ENCODE measurements around the gene NRSN2. TPM values are rescaled to one million over a fixed set of nuclear protein-coding genes. Genes with fewer than 3 reads are reported as not detected.
A peak's percentile ranks its signal among the peaks of the same experiment; 100 is the strongest.

NRSN2 gene
- total RNA-seq, 1 experiment from 2014 or later = 22.7 TPM

DNA sequence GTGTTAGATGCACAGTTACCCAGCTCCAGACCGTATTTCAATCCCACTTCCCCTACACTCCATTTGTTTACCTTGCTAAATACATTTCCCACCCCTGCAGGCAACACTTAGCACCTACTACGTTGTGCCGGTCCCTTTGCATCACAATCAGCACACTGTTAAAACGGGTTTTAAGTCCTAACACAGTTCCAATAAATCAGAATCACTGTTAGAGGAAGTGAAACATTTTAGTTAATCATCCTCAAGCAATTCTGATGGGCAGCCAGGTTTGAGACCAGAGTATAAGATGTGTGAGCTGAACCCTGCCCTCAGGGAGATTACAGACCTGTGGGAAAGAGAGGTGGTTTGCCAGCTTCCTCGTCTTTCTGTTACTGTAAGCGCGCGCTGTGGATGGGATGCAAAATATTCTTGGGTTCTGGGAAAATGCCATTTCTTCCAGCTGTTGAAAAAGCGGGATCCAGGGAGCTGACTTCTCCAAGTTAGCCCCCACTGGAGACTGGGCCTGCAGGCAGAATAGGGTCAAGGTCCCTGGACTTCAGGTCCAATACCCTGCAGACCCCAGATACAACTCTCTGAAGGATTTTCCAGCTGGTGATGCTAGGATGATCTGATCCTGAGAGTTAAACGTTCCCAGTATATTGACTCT, 46.4 kb upstream of the NRSN2 start:
- no peak overlapping the region for H2AFZ ChIP-seq (ENCODE audit: low read length)
- H3K27ac ChIP-seq (ENCODE audit: insufficient read length, low read depth, low read length) = peak overlapping the region; percentile 55
- no peak overlapping the region for H2BK12ac ChIP-seq (ENCODE audit: insufficient read length, low read depth, low read length)
- peak overlapping the region; percentile 96 for H3K4me2 ChIP-seq (ENCODE audit: insufficient read depth, insufficient read length, low read length)
- peaks cover 10% of the 10 kb centered on the region; the same call in 1 of the 2 replicates for H3K4me1 ChIP-seq (ENCODE audit: insufficient read depth, low read length)
- H3K23ac ChIP-seq (ENCODE audit: insufficient read length, low read depth, low read length) = no peak overlapping the region
- no peak overlapping the region for H3K14ac ChIP-seq (ENCODE audit: insufficient read depth, low read length)
- H3T11ph ChIP-seq (ENCODE audit: low read length) = no peak overlapping the region
- peaks cover 17% of the 10 kb centered on the region for H3K27me3 Mint-ChIP-seq (ENCODE audit: low read depth)
- peaks cover 0 to 4% of the 10 kb centered on the region in 2 experiments; a peak in 3 of 5 replicates for H3K9me3 Mint-ChIP-seq
- no peak overlapping the region for H2BK20ac ChIP-seq (ENCODE audit: low read depth, low read length, poor library complexity, severe bottlenecking)
- H3K9ac ChIP-seq (ENCODE audit: extremely low read depth, insufficient read length, low read length) = peak overlapping the region; percentile 48
- no peaks in the 10 kb centered on the region for H3K9me3 ChIP-seq (ENCODE audit: control insufficient read depth, low read depth, low read length)
- no peaks in the 10 kb centered on the region for H3K27me3 ChIP-seq (ENCODE audit: insufficient read depth, low read length)
- H4K8ac ChIP-seq (replicated peaks; ENCODE audit: insufficient read length, low read depth, low read length) = no peak overlapping the region
- no peak overlapping the region for H3K56ac ChIP-seq (ENCODE audit: insufficient read length, low read depth, low read length)
- H3K4ac ChIP-seq (ENCODE audit: low read depth, low read length) = no peak overlapping the region
- H4K5ac ChIP-seq (ENCODE audit: insufficient read length, low read depth, low read length) = no peak overlapping the region
- H4K20me1 ChIP-seq (ENCODE audit: control insufficient read depth, insufficient read depth, insufficient read length) = no peaks in the 10 kb centered on the region
- H3K4me3 Mint-ChIP-seq = peak overlapping the region; percentile 95 to 99
- no peak overlapping the region for H3K18ac ChIP-seq (ENCODE audit: insufficient read length, low read depth, low read length)
- H3K27ac Mint-ChIP-seq = peak overlapping the region; percentile 94 to 98 (median 98)
- no peak overlapping the region for H2BK120ac ChIP-seq (ENCODE audit: low read depth, low read length, poor library complexity, severe bottlenecking)
- peaks cover 24% of the 10 kb centered on the region for H3K23me2 ChIP-seq (ENCODE audit: insufficient read length, low read depth, low read length, poor library complexity, severe bottlenecking)
- no peak overlapping the region for H2AK5ac ChIP-seq (ENCODE audit: insufficient read length, low read length)
- H2BK5ac ChIP-seq (ENCODE audit: insufficient read length, low read length) = no peak overlapping the region
- no peaks in the 10 kb centered on the region for H3K79me1 ChIP-seq (ENCODE audit: insufficient read depth, low read depth, low read length, poor library complexity, severe bottlenecking)
- H3K79me2 ChIP-seq (ENCODE audit: insufficient read depth, low read length) = peaks cover 17% of the 10 kb centered on the region; the same call in 1 of the 2 replicates
- no peak overlapping the region for H4K91ac ChIP-seq (ENCODE audit: insufficient read length, low read depth, low read length)
- TF ChIP-seq, protein P1, sequence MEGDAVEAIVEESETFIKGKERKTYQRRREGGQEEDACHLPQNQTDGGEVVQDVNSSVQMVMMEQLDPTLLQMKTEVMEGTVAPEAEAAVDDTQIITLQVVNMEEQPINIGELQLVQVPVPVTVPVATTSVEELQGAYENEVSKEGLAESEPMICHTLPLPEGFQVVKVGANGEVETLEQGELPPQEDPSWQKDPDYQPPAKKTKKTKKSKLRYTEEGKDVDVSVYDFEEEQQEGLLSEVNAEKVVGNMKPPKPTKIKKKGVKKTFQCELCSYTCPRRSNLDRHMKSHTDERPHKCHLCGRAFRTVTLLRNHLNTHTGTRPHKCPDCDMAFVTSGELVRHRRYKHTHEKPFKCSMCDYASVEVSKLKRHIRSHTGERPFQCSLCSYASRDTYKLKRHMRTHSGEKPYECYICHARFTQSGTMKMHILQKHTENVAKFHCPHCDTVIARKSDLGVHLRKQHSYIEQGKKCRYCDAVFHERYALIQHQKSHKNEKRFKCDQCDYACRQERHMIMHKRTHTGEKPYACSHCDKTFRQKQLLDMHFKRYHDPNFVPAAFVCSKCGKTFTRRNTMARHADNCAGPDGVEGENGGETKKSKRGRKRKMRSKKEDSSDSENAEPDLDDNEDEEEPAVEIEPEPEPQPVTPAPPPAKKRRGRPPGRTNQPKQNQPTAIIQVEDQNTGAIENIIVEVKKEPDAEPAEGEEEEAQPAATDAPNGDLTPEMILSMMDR (conservative IDR thresholded peaks at IDR 0.05) = no peak
- DNase-seq = peak; percentile 50
- WGBS (ENCODE audit: extremely low coverage, insufficient read length, low lambda C conversion rate) = no CpG with 5 or more reads among the region's 10 CpGs
- H3K36me3 Mint-ChIP-seq (ENCODE audit: insufficient read depth in 1 of 3, low read depth in 3 of 3) = peaks cover 14 to 17% (median 15%) of the 10 kb centered on the region in 3 experiments
- no peak overlapping the region for H2BK15ac ChIP-seq (ENCODE audit: low read depth, low read length)
- H3K4me1 Mint-ChIP-seq = peaks cover 50 to 54% of the 10 kb centered on the region in 2 experiments
